Raji (cell line): ENCODE data around the gene RPL5.

Experiments
- POLR2A ChIP-seq: IDR thresholded peaks from 2 replicates; pipeline ENCODE4 v1.6.1; 2011; ENCODE audit warnings: low read depth, low read length, control low read depth; ENCODE audit not compliant: insufficient read depth

The RPL5 gene

DNA sequence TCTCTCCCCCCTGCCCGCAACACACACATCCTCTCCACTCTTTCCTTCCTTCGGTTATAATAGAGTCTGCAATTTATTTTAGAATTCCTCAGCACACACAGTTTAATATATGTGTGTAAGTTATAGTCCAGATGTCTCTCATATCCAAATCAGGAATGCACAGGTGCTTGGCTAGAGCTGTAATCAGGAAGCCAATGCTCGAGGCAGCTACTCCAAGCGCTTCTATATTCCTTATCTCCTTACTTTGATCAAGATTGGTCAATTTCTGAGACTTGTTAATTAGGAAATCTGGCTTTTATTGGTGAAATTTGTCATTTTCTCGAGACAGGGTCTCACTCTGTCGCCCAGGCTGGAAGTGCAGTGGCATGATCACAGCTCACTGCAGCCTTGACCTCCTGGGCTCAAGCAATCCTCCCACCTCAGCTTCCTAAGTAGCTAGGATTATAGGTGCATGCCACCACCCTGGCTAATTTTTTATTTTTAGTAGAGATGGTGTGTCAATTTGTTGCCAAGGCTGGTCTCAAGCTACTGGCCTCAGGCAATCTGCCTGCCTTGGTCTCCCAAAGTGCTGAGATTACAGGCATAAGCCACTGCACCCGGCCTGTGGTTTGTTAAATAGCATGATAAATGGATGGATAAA is 27.7 kb downstream of the RPL5 start:
- no peak for TF ChIP-seq POLR2A

DNA sequence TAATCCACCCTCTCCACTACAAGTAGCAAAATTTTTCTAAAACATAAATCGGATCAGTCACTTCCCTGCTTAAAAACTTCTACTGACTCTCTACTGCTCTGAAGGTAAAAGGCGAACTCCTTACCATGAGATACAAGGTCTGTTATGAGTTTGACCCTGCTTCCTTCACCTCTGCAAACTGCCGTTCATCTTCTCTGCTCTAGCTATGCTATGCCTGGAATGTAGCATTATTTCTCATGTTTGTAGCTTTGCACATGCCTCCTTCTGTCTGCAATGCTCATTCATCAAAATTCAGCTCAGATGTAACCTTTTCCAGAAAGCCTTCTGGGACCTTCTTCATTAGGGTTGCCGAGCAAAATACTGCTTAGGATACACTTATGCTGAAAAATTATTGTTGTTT is 30.8 kb downstream of the RPL5 start:
- TF ChIP-seq POLR2A = no peak

GRCh38 chr1:92864131-92864530 is 32.3 kb downstream of the RPL5 start:
- TF ChIP-seq POLR2A = no peak

DNA sequence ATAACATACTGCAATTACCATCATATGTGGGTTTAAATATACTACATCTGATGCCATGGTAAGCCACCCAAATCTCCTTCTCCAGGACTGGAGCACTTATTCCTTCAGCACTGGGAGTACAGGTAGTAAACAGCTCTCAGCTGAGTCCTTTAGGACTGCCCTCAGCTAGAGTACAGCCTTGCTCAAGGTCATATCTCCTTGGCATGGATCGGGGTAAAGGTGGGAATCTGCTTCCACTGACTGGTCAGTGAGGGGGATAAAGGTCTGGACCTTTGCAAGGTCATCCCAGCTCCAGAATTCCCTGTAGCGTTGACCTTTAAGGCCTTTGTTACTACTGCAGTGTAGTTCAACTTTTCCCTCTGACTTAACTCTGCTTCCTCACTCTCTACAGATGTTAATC is 38.8 kb downstream of the RPL5 start:
- TF ChIP-seq POLR2A = no peak

DNA sequence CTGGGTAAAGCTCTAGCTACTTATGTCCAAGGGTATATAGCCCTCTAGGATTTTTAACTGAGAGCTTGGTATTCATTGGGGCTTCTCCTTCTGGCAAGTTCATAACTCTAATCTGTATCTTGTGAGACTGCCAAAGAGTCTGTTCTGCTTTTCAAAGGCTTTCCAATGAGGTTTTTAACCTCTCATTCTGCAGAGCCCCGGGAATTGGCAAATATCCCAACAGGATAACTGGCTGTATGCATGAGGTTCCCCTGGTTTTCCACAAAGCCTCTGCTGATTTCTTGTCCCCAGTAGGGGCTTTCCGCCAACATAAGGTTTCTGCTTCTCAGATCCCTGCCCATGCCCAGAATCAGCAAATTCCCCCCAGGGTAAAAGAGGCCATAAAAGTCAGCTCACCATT is 40.9 kb downstream of the RPL5 start:
- TF ChIP-seq POLR2A = no peak

GRCh38 chr1:92874987-92875386 is 43.1 kb downstream of the RPL5 start:
- TF ChIP-seq POLR2A = no peak

DNA sequence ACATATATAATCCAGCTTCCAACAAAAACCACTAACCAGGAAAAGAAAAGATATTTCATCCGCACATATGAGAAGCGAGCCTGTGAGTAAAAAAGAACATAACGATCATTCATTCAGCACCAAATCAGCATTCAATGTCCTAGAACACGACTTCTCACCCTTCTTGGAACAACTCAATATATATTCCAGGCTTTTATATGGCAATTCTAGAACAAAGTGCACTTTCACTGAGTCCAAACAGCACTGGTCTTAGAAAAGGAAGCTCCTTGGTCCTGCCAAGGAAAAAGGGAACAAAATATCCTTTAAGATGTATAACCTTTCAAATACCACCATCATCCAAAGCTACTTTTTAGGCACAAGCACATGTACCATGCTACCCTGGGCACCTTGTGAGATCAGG is 44.5 kb downstream of the RPL5 start:
- no peak for TF ChIP-seq POLR2A

DNA sequence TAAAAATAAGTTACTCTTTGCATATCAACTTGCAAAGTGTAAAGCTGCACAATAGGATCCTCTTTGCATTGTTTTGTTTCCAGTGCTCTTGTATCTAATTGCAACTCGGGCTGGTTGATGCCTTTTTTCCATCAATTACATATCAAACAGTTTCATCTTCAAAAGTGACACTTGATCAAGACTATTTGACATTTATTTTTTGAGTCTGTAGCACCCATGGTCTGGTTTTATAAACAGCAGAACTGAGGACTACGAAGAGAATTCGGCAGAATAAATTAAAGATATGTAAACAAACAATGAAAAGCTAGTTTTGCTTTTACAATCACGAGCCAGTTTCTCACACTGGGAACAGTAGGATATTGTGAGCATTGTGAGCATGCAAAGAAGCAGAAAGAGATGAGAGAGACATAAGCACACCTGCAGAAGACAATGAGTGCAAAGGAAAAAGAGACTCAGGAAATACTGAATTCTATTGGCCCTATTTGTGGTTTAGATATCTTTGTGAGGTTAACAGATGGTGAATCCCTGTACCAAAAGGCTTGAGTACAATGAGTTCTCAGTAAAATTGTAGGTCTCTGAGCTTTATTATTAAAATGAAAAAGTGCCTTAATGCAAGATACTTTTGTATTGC is 45.4 kb downstream of the RPL5 start:
- TF ChIP-seq POLR2A = no peak

GRCh38 chr1:92877792-92878191 is 46.0 kb downstream of the RPL5 start:
- no peak for TF ChIP-seq POLR2A

DNA sequence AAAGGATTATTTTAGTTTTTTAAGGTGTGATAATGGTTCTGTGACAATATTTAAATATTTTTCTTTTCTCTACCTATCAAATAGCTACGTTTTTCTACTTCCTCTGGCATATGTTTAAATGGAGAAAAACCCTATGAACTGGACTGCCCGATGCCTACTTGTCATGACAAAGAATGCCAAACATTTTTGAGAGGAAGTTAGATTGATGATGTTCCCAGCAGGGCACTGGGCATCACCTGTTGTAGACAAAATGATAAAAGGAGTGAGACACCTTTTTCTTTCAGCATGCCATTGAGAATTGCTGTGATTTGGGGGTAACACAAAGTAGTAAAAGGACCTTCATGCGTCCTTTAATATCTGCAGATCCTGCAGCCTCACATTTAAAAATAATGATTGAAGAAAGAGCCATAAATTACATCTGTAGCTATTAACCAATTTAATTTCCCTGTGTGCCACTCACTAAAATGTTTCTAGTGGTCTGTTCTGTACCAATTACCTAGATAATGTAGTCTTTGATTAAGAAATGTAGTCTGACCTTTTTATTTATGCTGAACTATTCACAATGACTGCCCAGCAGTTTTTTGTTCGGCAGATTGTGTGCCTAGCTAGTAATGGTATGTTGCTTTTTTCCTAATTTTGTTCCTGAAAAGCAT is 47.6 kb downstream of the RPL5 start:
- no peak for TF ChIP-seq POLR2A

GRCh38 chr1:92881391-92881790 is 49.6 kb downstream of the RPL5 start:
- no peak for TF ChIP-seq POLR2A

DNA sequence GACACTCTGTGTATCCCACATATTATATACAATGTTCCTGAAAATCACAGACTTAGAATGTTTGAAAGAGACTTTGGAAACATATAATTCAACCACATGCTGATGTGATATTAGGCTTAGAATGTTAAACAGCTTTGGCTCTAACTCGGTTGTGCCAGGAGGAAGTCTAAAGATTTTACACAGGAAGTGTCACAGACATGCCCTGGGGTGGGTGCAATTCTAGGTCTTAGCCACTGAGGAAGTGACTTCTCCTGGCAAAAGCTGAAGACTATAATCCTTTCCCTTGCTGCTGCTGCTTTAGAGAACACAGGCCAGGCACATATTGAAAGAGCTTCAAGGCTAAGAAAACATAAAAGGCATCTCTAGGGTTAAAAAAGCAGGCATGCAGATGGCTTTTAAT is 51.0 kb downstream of the RPL5 start:
- TF ChIP-seq POLR2A = no peak

- TF ChIP-seq POLR2A = no peak
Measured at GRCh38 chr1:92883297-92883696, 51.5 kb downstream of the RPL5 start.

- TF ChIP-seq POLR2A = no peak
Measured at GRCh38 chr1:92884195-92884594, 52.4 kb downstream of the RPL5 start.

DNA sequence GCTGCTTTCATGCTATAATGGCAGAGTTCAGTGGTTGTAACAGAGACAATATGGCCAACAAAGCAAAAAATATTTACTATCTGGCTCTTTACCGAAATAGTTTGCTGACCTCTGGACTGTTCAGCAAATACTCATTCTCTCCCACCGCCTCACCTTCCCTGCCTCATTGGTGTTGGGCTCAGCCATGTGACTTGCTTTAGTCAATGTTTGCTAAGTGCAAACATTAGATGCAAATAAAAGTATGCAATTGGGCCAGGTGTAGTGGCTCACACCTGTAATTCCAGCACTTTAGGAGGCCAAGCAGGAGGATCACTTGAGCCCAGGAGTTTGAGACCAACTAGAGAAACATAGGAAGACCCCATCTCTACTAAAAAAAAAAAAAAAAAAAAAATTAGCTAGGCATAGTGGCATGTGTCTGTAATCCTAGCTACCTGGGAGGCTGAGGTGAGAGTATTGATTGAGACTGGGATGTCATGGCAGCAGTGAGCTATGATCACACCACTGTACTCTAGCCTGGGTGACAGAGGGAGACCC is 55.1 kb downstream of the RPL5 start:
- TF ChIP-seq POLR2A = no peak

GRCh38 chr1:92887465-92887864 is 55.6 kb downstream of the RPL5 start:
- TF ChIP-seq POLR2A = no peak
